Stimulated activated naive CD8-positive, alpha-beta T cell treated with anti-CD3 and anti-CD28 coated beads, Interleukin-15, amount 100 ng/mL, for 72 hours (primary cell): Measurements from ENCODE around the gene ALK.

Experiments
- ATAC-seq: fragments of 150-1000 bp; cut with Tn5 transposase; 2 replicates; pipeline ENCODE4 v1.10.0; 2021; ENCODE audit warnings: mild to moderate bottlenecking, moderate library complexity
- DNase-seq, 2 donors: peaks; one replicate each; pipeline ENCODE4 v3.0.0; 2021 to 2022
- H3K27ac Mint-ChIP-seq, 2 donors: one replicate each; pipeline ENCODE4 v1.8.0; 2022; ENCODE audit warnings: mild to moderate bottlenecking in 2 of 2, mixed read lengths in 2 of 2, moderate library complexity in 2 of 2
- H3K27me3 Mint-ChIP-seq: one replicate; pipeline ENCODE4 v1.8.0; 2022; ENCODE audit warnings: mixed read lengths
- H3K4me1 Mint-ChIP-seq: one replicate; pipeline ENCODE4 v1.8.0; 2022; ENCODE audit warnings: mild to moderate bottlenecking, mixed read lengths
- H3K4me3 Mint-ChIP-seq, 2 donors: one replicate each; pipeline ENCODE4 v1.8.0; 2022; ENCODE audit warnings: mild to moderate bottlenecking in 2 of 2, mixed read lengths in 2 of 2, moderate library complexity in 1 of 2
- H3K9me3 Mint-ChIP-seq, 2 donors: one replicate each; pipeline ENCODE4 v1.8.0; 2022; ENCODE audit warnings: mixed read lengths in 2 of 2

ALK gene

GRCh38 chr2:29921560-29921915 is at the start of gene ALK:
TSS of gene ALK (minus strand) at chr2:29921586. CDS start at chr2:29920659, 927 bp downstream.
- Mint-ChIP-seq H3K4me1 (peaks cover 13% of the 10 kb centered on the region), H3K4me3 (peak within 1 kb of the TSS; percentile 65 to 72), H3K27ac (no peak within 1 kb of the TSS), H3K9me3 (no peaks in the 10 kb centered on the region), H3K27me3 (peaks cover 79% of the 10 kb centered on the region)
- ATAC-seq (peak; percentile 77), DNase-seq (peak; percentile 44 to 45)

DNA sequence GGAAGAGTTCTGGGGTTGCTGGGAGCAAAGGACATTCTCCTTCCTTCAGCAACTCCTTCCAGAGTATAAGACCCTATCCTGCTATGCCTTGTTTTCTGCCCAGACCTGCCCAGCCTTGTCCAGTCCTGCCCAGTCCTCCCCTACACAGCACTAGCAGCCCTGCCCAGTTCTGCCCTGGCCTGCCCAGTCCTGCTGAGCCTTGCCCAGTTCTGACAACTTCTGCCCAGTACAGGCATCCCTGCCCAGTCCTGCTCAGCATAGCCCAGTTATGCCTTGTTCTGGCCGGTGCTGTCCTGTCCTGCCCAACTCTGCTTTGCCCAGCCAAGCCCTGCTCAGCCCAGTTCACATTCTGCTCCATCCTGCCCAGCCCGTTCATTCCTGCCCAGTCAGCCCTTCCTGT is 44.9 kb upstream of the ALK start:
- DNase-seq = no peak
- no peaks in the 10 kb centered on the region for H3K4me1 Mint-ChIP-seq
- no peak overlapping the region for H3K4me3 Mint-ChIP-seq
- no peak for ATAC-seq
- no peak overlapping the region for H3K27ac Mint-ChIP-seq
- no peaks in the 10 kb centered on the region for H3K9me3 Mint-ChIP-seq
- peaks cover 50% of the 10 kb centered on the region for H3K27me3 Mint-ChIP-seq

- peaks cover 45% of the 10 kb centered on the region for H3K27me3 Mint-ChIP-seq
- no peak for DNase-seq
These were observed 42.7 kb upstream of the ALK start for GRCh38 chr2:29963972-29964570.

GRCh38 chr2:29962922-29963321 is 41.5 kb upstream of the ALK start:
- Mint-ChIP-seq H3K27ac (no peak overlapping the region), H3K4me1 (no peaks in the 10 kb centered on the region)
- no peak for ATAC-seq

More at GRCh38 chr2:29963972-29964570, 42.7 kb upstream of the ALK start:
- ATAC-seq = no peak
- Mint-ChIP-seq H3K27ac (no peak overlapping the region), H3K4me1 (no peaks in the 10 kb centered on the region), H3K4me3 (no peak overlapping the region), H3K9me3 (no peaks in the 10 kb centered on the region)

GRCh38 chr2:29954316-29954715 is 32.9 kb upstream of the ALK start:
- H3K27ac Mint-ChIP-seq = no peak overlapping the region

More at GRCh38 chr2:29962922-29963321, 41.5 kb upstream of the ALK start:
- DNase-seq = no peak
- Mint-ChIP-seq H3K9me3 (no peaks in the 10 kb centered on the region), H3K4me3 (no peak overlapping the region), H3K27me3 (peaks cover 54% of the 10 kb centered on the region)

GRCh38 chr2:29952973-29953372 is 31.6 kb upstream of the ALK start:
- ATAC-seq = no peak
- Mint-ChIP-seq H3K27ac (no peak overlapping the region), H3K9me3 (no peaks in the 10 kb centered on the region), H3K4me3 (no peak overlapping the region), H3K27me3 (peaks cover 41% of the 10 kb centered on the region), H3K4me1 (no peaks in the 10 kb centered on the region)
- DNase-seq = no peak

More at GRCh38 chr2:29954316-29954715, 32.9 kb upstream of the ALK start:
- Mint-ChIP-seq H3K4me3 (no peak overlapping the region), H3K4me1 (no peaks in the 10 kb centered on the region), H3K27me3 (peaks cover 50% of the 10 kb centered on the region), H3K9me3 (no peaks in the 10 kb centered on the region)
- DNase-seq (no peak), ATAC-seq (no peak)

DNA sequence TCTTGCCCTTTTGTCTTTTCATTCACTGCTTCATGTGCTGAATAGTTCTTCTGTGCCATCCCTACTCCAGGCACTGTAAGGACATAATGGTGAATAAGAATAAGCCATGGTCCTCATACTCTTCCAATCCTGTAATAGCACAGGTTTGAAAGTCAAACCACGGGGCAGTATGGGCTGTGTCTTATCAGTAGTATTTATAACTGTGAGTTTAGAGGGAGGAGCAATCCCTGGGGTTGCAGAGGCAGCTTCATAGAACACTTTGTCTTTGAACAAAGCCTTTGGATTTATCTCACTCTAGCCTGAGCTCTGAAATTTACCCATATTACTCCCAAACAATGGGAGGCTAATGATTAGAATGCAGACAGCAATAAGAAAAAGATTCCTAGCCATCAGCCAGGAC is 30.2 kb upstream of the ALK start:
- no peaks in the 10 kb centered on the region for H3K9me3 Mint-ChIP-seq

GRCh38 chr2:29950481-29950880 is 29.1 kb upstream of the ALK start:
- H3K27me3 Mint-ChIP-seq = peaks cover 31% of the 10 kb centered on the region
- no peak overlapping the region for H3K4me3 Mint-ChIP-seq
- H3K27ac Mint-ChIP-seq = no peak overlapping the region
- no peaks in the 10 kb centered on the region for H3K9me3 Mint-ChIP-seq
- no peak for DNase-seq
- ATAC-seq = no peak
- no peaks in the 10 kb centered on the region for H3K4me1 Mint-ChIP-seq

More for the DNA sequence above, 30.2 kb upstream of the ALK start:
- H3K4me1 Mint-ChIP-seq = no peaks in the 10 kb centered on the region
- DNase-seq (no peak), ATAC-seq (no peak)
- H3K27me3 Mint-ChIP-seq = peaks cover 35% of the 10 kb centered on the region
- no peak overlapping the region for H3K4me3 Mint-ChIP-seq
- no peak overlapping the region for H3K27ac Mint-ChIP-seq

DNA sequence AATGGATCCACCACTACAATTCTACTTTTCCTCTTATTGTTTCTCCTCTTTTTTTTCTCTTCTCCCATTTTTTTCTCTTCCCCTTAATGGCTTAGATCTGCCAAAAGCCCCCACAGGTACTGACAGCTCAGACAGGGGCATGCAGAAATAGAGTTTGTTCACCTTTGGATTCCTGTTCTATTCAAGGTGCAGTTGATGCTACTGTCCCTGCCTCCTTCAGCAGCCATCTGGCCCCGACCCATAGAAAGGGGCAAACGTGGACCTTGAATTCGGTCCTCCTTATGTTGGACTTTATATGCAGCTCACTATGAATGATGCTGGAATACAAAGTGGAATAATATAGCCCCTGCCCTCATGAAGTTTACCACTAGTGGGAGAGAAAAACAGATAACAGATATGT is 27.7 kb upstream of the ALK start:
- Mint-ChIP-seq H3K4me1 (no peaks in the 10 kb centered on the region), H3K4me3 (no peak overlapping the region), H3K27ac (no peak overlapping the region), H3K27me3 (peaks cover 19% of the 10 kb centered on the region), H3K9me3 (no peaks in the 10 kb centered on the region)
- ATAC-seq (no peak), DNase-seq (no peak)

GRCh38 chr2:29946505-29946904 is 25.1 kb upstream of the ALK start:
- peaks cover 22% of the 10 kb centered on the region for H3K27me3 Mint-ChIP-seq
- H3K4me1 Mint-ChIP-seq = no peaks in the 10 kb centered on the region
- DNase-seq (no peak), ATAC-seq (no peak)
- peak overlapping the region in 1 of 2 donors; percentile 16 for H3K27ac Mint-ChIP-seq
- H3K4me3 Mint-ChIP-seq = no peak overlapping the region
- peaks cover 5 to 7% of the 10 kb centered on the region in 2 donors for H3K9me3 Mint-ChIP-seq

DNA sequence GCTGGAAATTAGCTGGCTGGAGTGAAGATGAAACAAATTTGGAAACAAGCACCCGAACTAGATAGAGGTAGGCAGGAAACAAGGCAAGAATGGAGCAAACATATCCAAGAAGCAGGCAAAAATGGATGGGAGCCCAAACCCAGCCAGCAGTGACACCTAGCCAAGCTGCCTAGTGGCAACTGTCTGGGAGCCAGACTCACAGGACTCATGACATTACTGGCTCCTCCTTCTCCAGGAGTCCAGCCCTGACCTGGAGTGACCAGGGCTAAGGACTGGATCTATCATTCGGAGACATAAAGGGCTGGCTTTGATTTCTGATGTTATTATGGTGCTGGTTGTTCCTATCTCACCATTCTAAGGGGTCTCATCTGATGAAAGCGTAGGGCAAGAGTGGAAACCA is 21.3 kb upstream of the ALK start:
- DNase-seq (no peak), ATAC-seq (no peak)
- peaks cover 18% of the 10 kb centered on the region for H3K27me3 Mint-ChIP-seq

GRCh38 chr2:29940706-29941105 is 19.3 kb upstream of the ALK start:
- H3K4me1 Mint-ChIP-seq = no peaks in the 10 kb centered on the region
- no peak for DNase-seq
- H3K9me3 Mint-ChIP-seq = peaks cover 5 to 7% of the 10 kb centered on the region in 2 donors
- no peak for ATAC-seq
- peaks cover 18% of the 10 kb centered on the region for H3K27me3 Mint-ChIP-seq
- no peak overlapping the region for H3K4me3 Mint-ChIP-seq
- no peak overlapping the region for H3K27ac Mint-ChIP-seq

More for the DNA sequence above, 21.3 kb upstream of the ALK start:
- no peak overlapping the region for H3K4me3 Mint-ChIP-seq
- no peak overlapping the region for H3K27ac Mint-ChIP-seq
- peaks cover 5 to 7% of the 10 kb centered on the region in 2 donors for H3K9me3 Mint-ChIP-seq
- no peaks in the 10 kb centered on the region for H3K4me1 Mint-ChIP-seq

DNA sequence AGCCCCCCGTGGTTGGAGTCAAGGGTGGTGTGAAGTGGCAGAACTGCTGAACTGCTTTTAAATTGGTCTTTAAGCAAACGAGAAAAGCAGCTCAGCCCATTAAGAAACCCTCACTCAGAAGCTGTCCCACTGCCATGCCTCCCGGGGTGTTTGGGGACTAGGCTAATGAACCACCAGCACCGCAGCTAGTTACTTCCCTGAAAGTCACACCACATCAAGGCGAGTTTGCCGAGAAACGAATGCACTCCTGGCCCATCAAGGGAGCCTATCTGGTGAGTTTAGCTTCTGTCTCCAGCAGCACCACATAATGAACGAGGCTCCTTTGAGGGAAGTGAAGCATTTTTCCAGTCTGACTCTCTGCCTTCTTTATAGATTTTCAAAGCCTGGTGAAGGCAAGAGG is 14.6 kb upstream of the ALK start:
- ATAC-seq = no peak
- no peak overlapping the region for H3K27ac Mint-ChIP-seq

GRCh38 chr2:29931818-29932217 is 10.4 kb upstream of the ALK start:
- no peak overlapping the region for H3K4me3 Mint-ChIP-seq
- no peak overlapping the region for H3K27ac Mint-ChIP-seq
- H3K4me1 Mint-ChIP-seq = no peaks in the 10 kb centered on the region
- DNase-seq = no peak
- no peaks in the 10 kb centered on the region for H3K9me3 Mint-ChIP-seq
- ATAC-seq = no peak
- peaks cover 35% of the 10 kb centered on the region for H3K27me3 Mint-ChIP-seq

More for the DNA sequence above, 14.6 kb upstream of the ALK start:
- no peaks in the 10 kb centered on the region for H3K9me3 Mint-ChIP-seq
- no peak for DNase-seq
- H3K4me3 Mint-ChIP-seq = no peak overlapping the region
- peaks cover 31% of the 10 kb centered on the region for H3K27me3 Mint-ChIP-seq
- no peaks in the 10 kb centered on the region for H3K4me1 Mint-ChIP-seq

- peak; percentile 13 to 49 for DNase-seq
- H3K9me3 Mint-ChIP-seq = no peaks in the 10 kb centered on the region
- H3K4me3 Mint-ChIP-seq = no peak overlapping the region
- no peak for ATAC-seq
- H3K27ac Mint-ChIP-seq = no peak overlapping the region
- H3K4me1 Mint-ChIP-seq = peaks cover 13% of the 10 kb centered on the region
- H3K27me3 Mint-ChIP-seq = peaks cover 66% of the 10 kb centered on the region
These were observed 1.8 kb upstream of the ALK start for GRCh38 chr2:29923110-29923721.

DNA sequence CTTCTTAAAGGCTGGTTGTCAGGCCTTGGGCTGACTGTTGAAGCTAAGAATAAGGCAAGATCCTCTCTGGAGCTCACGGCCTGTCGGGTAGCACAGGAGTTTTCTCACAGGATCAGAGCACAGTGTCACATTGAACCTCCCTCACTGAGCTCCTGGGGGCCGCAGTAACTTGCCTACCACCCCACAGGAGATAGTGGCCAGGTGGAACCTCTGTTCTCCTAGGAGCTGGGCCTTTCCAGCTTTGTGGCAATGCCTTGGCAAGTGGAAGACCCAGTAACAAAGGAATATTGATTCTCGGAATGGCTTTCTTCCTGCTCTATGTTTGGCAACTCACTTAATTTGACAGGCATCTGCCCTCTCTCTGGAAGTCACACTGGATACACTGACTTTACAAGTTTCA is 1.2 kb upstream of the ALK start:
- no peak for ATAC-seq
- no peak overlapping the region for H3K27ac Mint-ChIP-seq
- H3K27me3 Mint-ChIP-seq = peaks cover 69% of the 10 kb centered on the region
- no peaks in the 10 kb centered on the region for H3K9me3 Mint-ChIP-seq
- H3K4me3 Mint-ChIP-seq = no peak overlapping the region
- no peak for DNase-seq
- peaks cover 13% of the 10 kb centered on the region for H3K4me1 Mint-ChIP-seq
